Stimulated activated CD8-positive, alpha-beta memory T cell treated with anti-CD3 and anti-CD28 coated beads, Interleukin-15, amount 100 ng/mL, for 48 hours (primary cell): Measurements from ENCODE around the gene NSG1.

ENCODE experiments used
- DNase-seq, 2 donors: peaks; one replicate each; pipeline ENCODE4 v3.0.0-alpha.2; 2020; ENCODE audit warnings: low read depth in 2 of 2

NSG1 gene

GRCh38 chr4:4374388-4375098 lies 12.4 kb upstream of the NSG1 start:
- no peak for DNase-seq

DNA sequence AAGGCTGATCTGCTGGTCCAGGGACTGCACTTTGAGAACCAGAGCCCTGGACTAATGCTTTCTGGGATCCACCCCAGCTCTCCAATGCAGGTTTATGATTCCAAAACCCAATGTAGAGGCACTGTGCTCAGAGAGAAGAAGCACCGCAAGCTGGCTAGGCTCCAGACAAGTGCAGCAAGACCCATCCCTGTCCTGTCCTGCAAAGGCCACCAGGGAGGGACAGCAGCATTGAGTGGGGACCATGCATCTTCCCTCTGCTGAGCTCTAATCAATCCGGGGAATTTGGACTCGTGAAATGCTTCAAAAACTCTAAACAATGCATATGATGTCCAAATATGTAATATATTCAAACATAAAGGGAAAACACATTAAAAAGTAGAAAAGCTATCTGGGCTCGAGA lies 10.8 kb upstream of the NSG1 start:
- no peak for DNase-seq

- DNase-seq = no peak
Observed at GRCh38 chr4:4377191-4377590, 9.7 kb upstream of the NSG1 start.

- no peak for DNase-seq
Observed at GRCh38 chr4:4377732-4378460, 9.0 kb upstream of the NSG1 start.

- DNase-seq = no peak
Observed at GRCh38 chr4:4379540-4380087, 7.3 kb upstream of the NSG1 start.

DNA sequence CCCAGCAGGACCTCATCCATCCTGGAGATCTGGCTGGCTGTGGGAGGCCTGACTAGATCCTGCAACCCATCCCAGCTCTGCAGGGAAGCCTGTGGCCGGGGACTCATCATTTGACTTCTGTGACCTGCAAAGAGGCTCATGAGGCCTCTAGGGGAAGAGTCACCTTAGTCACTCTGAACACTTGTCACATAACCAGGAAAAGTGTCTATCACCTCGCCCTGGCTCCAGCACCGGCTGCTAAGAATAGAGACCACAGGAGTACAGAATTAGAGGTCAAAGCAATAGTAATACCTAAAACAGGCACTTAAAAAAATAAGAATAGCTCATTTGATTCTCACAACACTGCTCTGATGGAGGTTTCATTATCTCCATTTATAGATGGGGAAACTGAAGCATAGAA lies 3.8 kb upstream of the NSG1 start:
- no peak for DNase-seq

- DNase-seq = no peak
Observed at GRCh38 chr4:4384837-4385236, 2.1 kb upstream of the NSG1 start.

- no peak for DNase-seq
Observed at GRCh38 chr4:4385729-4386295, 1.1 kb upstream of the NSG1 start.

- no peak for DNase-seq
Observed at GRCh38 chr4:4386296-4386735, 586 bp upstream of the NSG1 start.

DNA sequence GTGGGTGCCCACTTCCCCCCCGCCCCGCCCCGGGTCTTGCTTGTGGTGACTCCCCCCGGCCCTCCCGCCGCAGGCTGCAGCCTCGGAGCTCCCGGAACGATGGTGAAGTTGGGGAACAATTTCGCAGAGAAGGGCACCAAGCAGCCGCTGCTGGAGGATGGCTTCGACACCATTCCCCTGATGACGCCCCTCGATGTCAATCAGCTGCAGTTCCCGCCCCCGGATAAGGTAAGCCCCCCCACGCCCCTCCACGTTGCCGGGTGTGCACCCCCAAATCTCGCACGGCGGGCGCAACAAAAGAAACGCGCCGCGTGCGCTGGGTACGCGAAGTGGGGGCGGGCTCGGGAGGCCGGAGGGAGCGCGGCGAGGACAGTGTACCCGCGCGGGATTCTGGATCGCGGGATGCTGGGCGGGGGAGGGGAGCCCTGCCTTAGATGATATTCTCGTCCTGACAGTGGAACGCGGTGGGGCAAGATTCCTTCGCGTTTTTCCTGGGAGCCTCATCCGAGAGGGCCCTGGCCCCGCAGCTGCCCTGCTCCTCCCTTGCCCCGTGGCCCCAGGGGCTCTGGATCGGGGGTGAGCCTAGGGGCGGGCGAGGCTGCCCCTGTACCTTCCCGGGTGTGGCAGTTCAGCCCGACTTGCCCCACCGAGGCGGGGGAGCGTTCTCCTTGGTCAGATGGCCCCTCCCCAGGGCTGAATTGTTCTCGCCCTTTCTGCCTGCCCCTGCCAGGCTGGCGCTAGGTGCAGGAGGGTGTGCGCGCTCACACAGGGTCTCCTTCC lies 819 bp downstream of the NSG1 start:
- DNase-seq = no peak

DNA sequence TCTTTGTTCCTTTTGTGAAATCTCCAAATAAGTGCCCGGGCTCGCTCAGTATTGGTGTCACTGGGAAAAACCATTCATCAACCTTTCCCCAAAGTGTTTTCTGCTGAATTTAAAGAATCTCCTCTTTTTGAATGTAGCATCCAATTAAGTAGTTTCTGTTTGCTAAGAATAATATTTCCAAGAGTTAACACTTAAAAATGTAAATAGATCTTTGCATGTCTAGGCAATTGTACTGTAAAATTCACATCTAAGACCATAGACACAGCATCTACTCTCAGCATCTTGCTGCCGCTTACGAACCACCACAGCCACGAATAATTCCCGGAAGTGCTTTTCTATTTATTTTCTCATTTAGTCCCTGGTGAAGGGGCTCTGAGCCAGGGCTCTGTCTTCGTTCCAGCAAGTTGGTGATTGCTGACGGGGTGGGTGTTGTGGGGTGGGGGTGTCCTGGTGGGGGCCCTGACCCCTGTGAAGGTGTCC lies 1.4 kb downstream of the NSG1 start:
- no peak for DNase-seq

DNA sequence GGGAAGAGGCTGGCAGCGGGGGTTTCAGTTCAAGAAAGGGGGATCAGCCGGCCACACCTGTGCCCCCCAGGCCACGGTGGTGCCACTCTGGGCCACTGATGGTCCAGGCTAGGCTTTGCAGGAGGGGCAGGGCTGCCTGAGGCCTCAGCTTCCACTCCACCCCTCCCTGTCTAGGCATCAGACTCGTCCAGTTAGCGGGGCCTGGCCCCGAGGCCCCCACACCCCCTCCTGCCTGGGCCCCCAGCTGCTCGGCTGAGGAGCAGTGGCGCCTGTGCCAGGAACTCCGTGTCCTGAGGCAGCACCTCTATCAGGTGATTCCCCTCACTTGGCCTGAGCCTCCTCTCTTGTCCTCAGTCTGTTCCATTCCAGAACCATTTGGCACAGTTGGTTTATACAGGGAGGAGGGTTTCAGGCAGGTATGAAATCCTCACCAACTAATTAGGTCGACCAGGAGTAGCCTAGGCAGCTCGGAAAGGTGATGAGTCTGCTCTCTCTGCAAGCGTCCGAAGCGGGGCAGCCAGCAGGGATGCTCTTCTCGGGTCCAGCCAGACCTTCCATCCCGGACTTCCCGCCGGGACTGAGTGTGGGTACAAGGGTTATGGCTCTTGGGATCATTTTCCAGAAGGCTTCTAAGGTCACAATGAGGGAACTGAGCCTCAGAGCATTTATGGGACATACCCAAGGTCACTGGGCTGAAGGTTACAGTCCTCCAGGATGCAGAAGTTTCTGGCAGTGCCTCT lies 2.1 kb downstream of the NSG1 start:
- DNase-seq = no peak

- no peak for DNase-seq
Observed at GRCh38 chr4:4390046-4390445, 3.1 kb downstream of the NSG1 start.

GRCh38 chr4:4390515-4391240 lies 3.8 kb downstream of the NSG1 start:
- DNase-seq = no peak

DNA sequence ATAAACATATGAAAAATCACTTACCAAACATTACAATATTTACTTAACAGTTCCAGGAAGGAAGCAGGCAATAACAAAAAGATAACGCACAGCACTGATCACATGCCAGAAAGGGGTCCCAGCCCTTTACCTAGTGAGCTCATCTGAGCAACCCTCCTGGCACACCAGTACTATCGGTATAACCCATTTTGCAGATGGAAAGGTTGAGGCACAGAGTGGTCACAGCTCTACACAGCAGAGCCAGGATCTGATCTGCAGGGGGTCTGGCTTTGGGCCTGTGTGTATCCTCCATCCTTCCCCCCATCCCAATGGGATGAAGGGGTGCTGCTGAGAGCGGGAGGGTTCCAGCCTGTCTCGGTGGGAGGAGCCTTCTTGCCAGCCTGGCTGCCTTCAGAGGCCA lies 5.0 kb downstream of the NSG1 start:
- DNase-seq = no peak

GRCh38 chr4:4392501-4393183 lies 5.7 kb downstream of the NSG1 start:
- DNase-seq = no peak

DNA sequence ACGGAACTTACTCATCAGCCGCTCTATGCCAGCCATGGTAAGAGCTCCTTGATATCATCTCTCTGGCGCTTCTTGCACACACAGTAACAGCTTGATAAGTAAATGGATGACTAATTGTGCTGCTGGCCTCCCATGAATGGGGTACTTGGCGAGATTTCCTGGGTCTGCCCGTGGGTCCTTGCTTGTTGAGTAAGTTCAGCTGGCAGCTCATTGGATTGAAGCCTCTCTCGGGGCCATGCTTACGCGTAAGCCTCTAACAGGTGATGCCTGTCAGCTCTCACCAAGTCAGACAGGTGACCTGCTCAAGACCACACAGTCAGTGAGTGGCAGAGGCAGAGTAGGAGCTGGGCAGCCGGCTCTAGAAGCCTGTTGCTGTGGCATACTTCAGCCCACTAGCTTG lies 7.7 kb downstream of the NSG1 start:
- DNase-seq = no peak

GRCh38 chr4:4395371-4395770 lies 8.5 kb downstream of the NSG1 start:
- no peak for DNase-seq

GRCh38 chr4:4395849-4396627 lies 9.1 kb downstream of the NSG1 start:
- no peak for DNase-seq
